LHCN-M2 (cell line): Measurements from ENCODE around the gene DVL1. TPM values are rescaled to one million over a fixed set of nuclear protein-coding genes. Genes with fewer than 3 reads are reported as not detected.

Source experiments
- DNase-seq: peaks from one replicate; pipeline ENCODE4 v3.0.0-alpha.2; 2012; ENCODE audit warnings: low read depth
- total RNA-seq: library from RNA; depleted of rRNA; stranded (reverse); fragments of >200 nt; gene quantifications from 2 replicates; pipeline ENCODE4 v1.2.3, GENCODE V29; 2014

The DVL1 gene
- total RNA-seq, 1 experiment from 2014 or later, result 85.6 TPM

GRCh38 chr1:1312450-1313314 lies 36.5 kb downstream of the DVL1 start:
- DNase-seq, result no peak

GRCh38 chr1:1311107-1312104 lies 37.8 kb downstream of the DVL1 start:
- no peak for DNase-seq

- DNase-seq, result no peak
These were observed 38.7 kb downstream of the DVL1 start for GRCh38 chr1:1310476-1311053.

GRCh38 chr1:1310109-1310385 lies 39.2 kb downstream of the DVL1 start:
- DNase-seq, result no peak

GRCh38 chr1:1309251-1310108 lies 39.7 kb downstream of the DVL1 start:
- no peak for DNase-seq

- DNase-seq, result no peak
These were observed 40.4 kb downstream of the DVL1 start for GRCh38 chr1:1308756-1309250.

GRCh38 chr1:1307923-1308755 lies 41.1 kb downstream of the DVL1 start, which contains the start of the genes ACAP3 and PUSL1:
Gene ACAP3, minus strand, starts transcription at chr1:1307930. Its CDS starts 115 bp downstream, at chr1:1307815.
Gene PUSL1, plus strand, starts transcription at chr1:1308597. Its CDS starts 47 bp downstream, at chr1:1308644.
- DNase-seq, result peak; percentile 90

GRCh38 chr1:1307261-1307922 lies 41.8 kb downstream of the DVL1 start:
- DNase-seq, result no peak

- no peak for DNase-seq
These were observed 42.5 kb downstream of the DVL1 start for GRCh38 chr1:1306661-1307260.

- DNase-seq, result peak; percentile 37
These were observed 43.1 kb downstream of the DVL1 start for GRCh38 chr1:1306070-1306660.

- peak; percentile 80 for DNase-seq
These were observed 43.7 kb downstream of the DVL1 start for GRCh38 chr1:1305300-1306069.

GRCh38 chr1:1304331-1305299 lies 44.6 kb downstream of the DVL1 start:
- DNase-seq, result peak; percentile 77

- no peak for DNase-seq
These were observed 45.5 kb downstream of the DVL1 start for GRCh38 chr1:1303736-1304135.

GRCh38 chr1:1302951-1303509 lies 46.2 kb downstream of the DVL1 start:
- DNase-seq, result no peak

GRCh38 chr1:1302006-1302430 lies 47.2 kb downstream of the DVL1 start:
- no peak for DNase-seq

GRCh38 chr1:1300352-1300739 lies 48.9 kb downstream of the DVL1 start:
- DNase-seq, result no peak
